GM12878 (cell line): ENCODE measurements around the gene CD248. TPM values are rescaled to one million over a fixed set of nuclear protein-coding genes. Genes with fewer than 3 reads are reported as not detected.

Experiments used
- ATAC-seq: fragments of 200-7000 bp; cut with Tn5 transposase; 3 replicates; pipeline ENCODE4 v1.9.1; 2020; ENCODE audit warnings: mild to moderate bottlenecking, moderate library complexity
- BruUV-seq: library from RNA; stranded (reverse); fragments of 400-500 nt; replicated peaks from 2 replicates; lab custom pipeline; 2021; lab: Mats Ljungman, UMichigan
- CTCF ChIA-PET: fragments of 300-600 bp; sonication (Branson Sonifier 250); formaldehyde crosslinking; extraction: SDS; loops from one replicate; lab custom pipeline; 2021; ENCODE audit warnings: inconsistent platforms; lab: Yijun Ruan, JAX
- POLR2A ChIA-PET: fragments of 350-600 bp; formaldehyde crosslinking; extraction: SDS; loops from one replicate; lab custom pipeline; 2021; ENCODE audit warnings: inconsistent platforms; lab: Charles Lee
- RAD21 ChIA-PET: fragments of 300-600 bp; sonication (Branson Sonifier 250); formaldehyde crosslinking; loops from one replicate; lab custom pipeline; 2023; ENCODE audit warnings: antibody characterized with exemption; ENCODE audit not compliant: unreplicated experiment; lab: Charles Lee
- SMC1A ChIA-PET: fragments of 300-600 bp; sonication (Branson Sonifier 250); formaldehyde crosslinking; loops from one replicate; lab custom pipeline; 2023; ENCODE audit not compliant: unreplicated experiment, uncharacterized antibody; lab: Charles Lee
- DNase-seq: peaks from one replicate; pipeline ENCODE4 v3.0.0-alpha.2; 2011; ENCODE audit warnings: low read depth, low spot score
- FAIRE-seq: peaks from 3 replicates; lab custom pipeline; 2011; peaks lifted over from hg19 to GRCh38; lab: Jason Lieb, UNC
- H2AFZ ChIP-seq: 2 replicates; pipeline ENCODE4 v1.6.0; 2011; ENCODE audit warnings: low read depth, low read length, control low read depth; ENCODE audit not compliant: control insufficient read depth
- H3K27ac ChIP-seq: 2 replicates; pipeline ENCODE4 v1.5.1; 2011; ENCODE audit warnings: control low read depth; ENCODE audit not compliant: control insufficient read depth, insufficient read depth
- H3K27me3 ChIP-seq, 2 experiments: replicated peaks in 1 of 2; 2 replicates each; pipeline versions ENCODE4 v1.6.0 to v1.6.1; 2011; ENCODE audit warnings: low read length in 1 of 2; ENCODE audit not compliant: control insufficient read depth in 2 of 2, insufficient read depth in 2 of 2
- H3K36me3 ChIP-seq, 2 experiments: 2 replicates each; pipeline ENCODE4 v1.5.1; 2011; ENCODE audit warnings: low read length in 1 of 2; ENCODE audit not compliant: control insufficient read depth in 2 of 2, insufficient read depth in 2 of 2
- H3K4me1 ChIP-seq: 2 replicates; pipeline ENCODE4 v1.6.1; 2011; ENCODE audit warnings: mild to moderate bottlenecking, low read length, moderate library complexity, mixed read lengths; ENCODE audit not compliant: control insufficient read depth, insufficient read depth
- H3K4me2 ChIP-seq: 2 replicates; pipeline ENCODE4 v1.6.0; 2011; ENCODE audit warnings: control low read depth; ENCODE audit not compliant: control insufficient read depth, insufficient read depth
- H3K4me3 ChIP-seq: fragments of 200-600 bp; sonication (generic); 2 replicates; pipeline ENCODE4 v1.5.1; 2016
- H3K79me2 ChIP-seq: 2 replicates; pipeline ENCODE4 v1.6.0; 2011; ENCODE audit warnings: low read length; ENCODE audit not compliant: control insufficient read depth, insufficient read depth
- H3K9ac ChIP-seq: 2 replicates; pipeline ENCODE4 v1.8.0; 2011; ENCODE audit warnings: low read length, control low read depth, mixed read lengths; ENCODE audit not compliant: control insufficient read depth, insufficient read depth
- H3K9me3 ChIP-seq: replicated peaks from 3 replicates; pipeline ENCODE4 v1.5.1; 2011; ENCODE audit warnings: mild to moderate bottlenecking, low read length; ENCODE audit not compliant: control insufficient read depth, insufficient read depth
- H4K20me1 ChIP-seq: 2 replicates; pipeline ENCODE4 v1.6.0; 2011; ENCODE audit not compliant: control insufficient read depth, insufficient read depth
- BRCA1 ChIP-seq: IDR thresholded peaks from 2 replicates; pipeline ENCODE4 v1.6.1; 2011; ENCODE audit warnings: low read depth, low read length, improper control_type of control experiment
- CHD4 ChIP-seq: fragments of 200-600 bp; sonication (generic); IDR thresholded peaks from 2 replicates; pipeline ENCODE4 v1.6.1; 2016; ENCODE audit warnings: mild to moderate bottlenecking
- HDAC2 ChIP-seq: fragments of 200-600 bp; sonication (generic); IDR thresholded peaks from 2 replicates; pipeline ENCODE4 v1.6.1; 2017
- NFXL1 ChIP-seq: fragments of 450-650 bp; IDR thresholded peaks from 2 replicates; pipeline ENCODE4 v1.6.1; 2017; ENCODE audit warnings: antibody characterized with exemption, mild to moderate bottlenecking, borderline replicate concordance
- NRF1 ChIP-seq: conservative IDR thresholded peaks from 2 replicates; pipeline ENCODE4 v1.6.1; 2011; ENCODE audit warnings: mild to moderate bottlenecking, low read depth, low read length, improper control_type of control experiment
- PBX3 ChIP-seq: IDR thresholded peaks from 2 replicates; pipeline ENCODE4 v1.6.1; 2011; ENCODE audit warnings: mild to moderate bottlenecking, low read depth, low read length, moderate library complexity; ENCODE audit not compliant: insufficient replicate concordance
- PRDM15 ChIP-seq: fragments of 450-650 bp; formaldehyde crosslinking; IDR thresholded peaks from 2 replicates; pipeline ENCODE4 v1.4.0; 2020; ENCODE audit warnings: mild to moderate bottlenecking, moderate library complexity
- RCOR1 ChIP-seq: conservative IDR thresholded peaks from 2 replicates; pipeline ENCODE4 v1.6.1; 2012; ENCODE audit warnings: low read depth, low read length, improper control_type of control experiment
- TCF12 ChIP-seq: IDR thresholded peaks from 2 replicates; pipeline ENCODE4 v1.6.1; 2011; ENCODE audit warnings: low read depth, mild to moderate bottlenecking, low read length
- WGBS: methylation state at CpG from one replicate; pipeline ENCODE4 v1.1.6; 2016; ENCODE audit warnings: low lambda C conversion rate; ENCODE audit not compliant: insufficient replicate concordance, insufficient coverage; ENCODE audit errors: missing lambda C conversion rate; 5-methylcytosine and 5-hydroxymethylcytosine counted together
- in situ Hi-C: fragments of 300-500 bp; cut with MboI; formaldehyde crosslinking; loops from 9 replicates; pipeline ENCODE4 v1.14.3; 2018; ENCODE audit warnings: mixed read lengths
- intact Hi-C: fragments of 100-400 bp; cut with micrococcal nuclease; formaldehyde crosslinking; loops from one replicate; pipeline ENCODE4 v1.14.2; 2022; ENCODE audit not compliant: unreplicated experiment
- polyA plus RNA-seq, 11 experiments: library from polyadenylated mRNA; depleted of rRNA in 4 of 11; unstranded in 6 of 11; stranded (reverse) in 5 of 11; fragments of >200 nt; fragmentation: Nextera tagmentation in 4 of 11; fragmentation: Illumina TruSeq in 1 of 11; extraction: Ambion mirVana in 4 of 11; extraction: Trizol in 1 of 11; gene quantifications; 1 replicate in 1 of 11; 2 replicates in 10 of 11; pipeline versions ENCODE4 v1.2.1 to v1.2.3, GENCODE V29; 2011 to 2016; ENCODE audit warnings: inconsistent platforms in 2 of 11, missing spikeins in 2 of 11, low read depth in 1 of 11
- total RNA-seq, 4 experiments: library from RNA; depleted of rRNA in 3 of 4; stranded (reverse); fragments of >200 nt in 3 of 4; fragmentation: Illumina TruSeq in 1 of 4; extraction: Trizol in 1 of 4; gene quantifications; 2 replicates each; pipeline versions ENCODE4 v1.2.1 to v1.2.3, GENCODE V29; 2013 to 2021
- TF ChIP-seq, protein P1 (sequence below): IDR thresholded peaks from 2 replicates; pipeline ENCODE4 v1.6.1; 2011; ENCODE audit warnings: low read depth, mild to moderate bottlenecking, low read length, moderate library complexity, borderline replicate concordance; ENCODE audit errors: extremely low read depth
- TF ChIP-seq, protein P2 (sequence below): fragments of 450-650 bp; IDR thresholded peaks from 2 replicates; pipeline ENCODE4 v1.6.1; 2014; ENCODE audit warnings: mild to moderate bottlenecking
- TF ChIP-seq, protein P3 (sequence below): fragments of 450-650 bp; formaldehyde crosslinking; IDR thresholded peaks from 2 replicates; pipeline ENCODE4 v1.4.0; 2022; ENCODE audit warnings: mild to moderate bottlenecking, moderate library complexity

CD248 gene
- total and polyA plus RNA-seq, 10 of the 15 experiments (the other 5 are each of a cell fraction or from before 2014, with no cell fraction given): 0.10 to 0.21 (median 0.20) TPM; not detected in 7

DNA sequence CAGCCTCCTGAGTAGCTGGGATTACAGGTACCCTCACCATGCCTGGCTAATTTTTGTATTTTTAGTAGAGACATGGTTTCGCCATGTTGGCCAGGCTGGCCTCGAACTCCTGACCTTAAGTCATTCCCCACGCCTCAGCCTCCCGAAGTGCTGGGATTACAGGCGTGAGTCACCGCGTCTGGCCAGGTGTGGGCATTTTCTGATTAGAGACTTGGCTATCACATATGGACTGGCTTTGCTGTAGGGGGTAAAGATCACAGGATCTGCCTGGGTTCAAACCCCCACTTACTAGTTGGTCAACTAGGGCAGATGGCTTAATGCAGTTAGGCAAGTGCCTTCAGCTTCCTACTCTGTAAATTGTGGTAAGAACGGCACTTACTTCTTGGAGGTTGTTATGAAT lies 6.5 kb downstream of the CD248 start:
- TF ChIP-seq, protein P1, sequence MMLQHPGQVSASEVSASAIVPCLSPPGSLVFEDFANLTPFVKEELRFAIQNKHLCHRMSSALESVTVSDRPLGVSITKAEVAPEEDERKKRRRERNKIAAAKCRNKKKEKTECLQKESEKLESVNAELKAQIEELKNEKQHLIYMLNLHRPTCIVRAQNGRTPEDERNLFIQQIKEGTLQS: no peak
- TF ChIP-seq HDAC2 (no peak), NRF1 (no peak), BRCA1 (no peak), NFXL1 (no peak), RCOR1 (no peak), CHD4 (no peak), PBX3 (no peak), PRDM15 (CRISPR knock-in tag) (no peak), TCF12 (no peak)
- TF ChIP-seq, protein P2, sequence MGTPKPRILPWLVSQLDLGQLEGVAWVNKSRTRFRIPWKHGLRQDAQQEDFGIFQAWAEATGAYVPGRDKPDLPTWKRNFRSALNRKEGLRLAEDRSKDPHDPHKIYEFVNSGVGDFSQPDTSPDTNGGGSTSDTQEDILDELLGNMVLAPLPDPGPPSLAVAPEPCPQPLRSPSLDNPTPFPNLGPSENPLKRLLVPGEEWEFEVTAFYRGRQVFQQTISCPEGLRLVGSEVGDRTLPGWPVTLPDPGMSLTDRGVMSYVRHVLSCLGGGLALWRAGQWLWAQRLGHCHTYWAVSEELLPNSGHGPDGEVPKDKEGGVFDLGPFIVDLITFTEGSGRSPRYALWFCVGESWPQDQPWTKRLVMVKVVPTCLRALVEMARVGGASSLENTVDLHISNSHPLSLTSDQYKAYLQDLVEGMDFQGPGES: no peak
- TF ChIP-seq, protein P3, sequence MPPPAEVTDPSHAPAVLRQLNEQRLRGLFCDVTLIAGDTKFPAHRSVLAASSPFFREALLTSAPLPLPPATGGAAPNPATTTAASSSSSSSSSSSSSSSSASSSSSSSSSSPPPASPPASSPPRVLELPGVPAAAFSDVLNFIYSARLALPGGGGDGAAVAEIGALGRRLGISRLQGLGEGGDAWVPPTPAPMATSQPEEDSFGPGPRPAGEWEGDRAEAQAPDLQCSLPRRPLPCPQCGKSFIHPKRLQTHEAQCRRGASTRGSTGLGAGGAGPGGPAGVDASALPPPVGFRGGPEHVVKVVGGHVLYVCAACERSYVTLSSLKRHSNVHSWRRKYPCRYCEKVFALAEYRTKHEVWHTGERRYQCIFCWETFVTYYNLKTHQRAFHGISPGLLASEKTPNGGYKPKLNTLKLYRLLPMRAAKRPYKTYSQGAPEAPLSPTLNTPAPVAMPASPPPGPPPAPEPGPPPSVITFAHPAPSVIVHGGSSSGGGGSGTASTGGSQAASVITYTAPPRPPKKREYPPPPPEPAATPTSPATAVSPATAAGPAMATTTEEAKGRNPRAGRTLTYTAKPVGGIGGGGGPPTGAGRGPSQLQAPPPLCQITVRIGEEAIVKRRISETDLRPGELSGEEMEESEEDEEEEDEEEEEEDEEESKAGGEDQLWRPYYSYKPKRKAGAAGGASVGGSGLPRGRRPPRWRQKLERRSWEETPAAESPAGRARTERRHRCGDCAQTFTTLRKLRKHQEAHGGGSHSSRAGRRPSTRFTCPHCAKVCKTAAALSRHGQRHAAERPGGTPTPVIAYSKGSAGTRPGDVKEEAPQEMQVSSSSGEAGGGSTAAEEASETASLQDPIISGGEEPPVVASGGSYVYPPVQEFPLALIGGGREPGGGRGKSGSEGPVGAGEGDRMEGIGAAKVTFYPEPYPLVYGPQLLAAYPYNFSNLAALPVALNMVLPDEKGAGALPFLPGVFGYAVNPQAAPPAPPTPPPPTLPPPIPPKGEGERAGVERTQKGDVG: no peak
- Histone ChIP-seq H4K20me1 (no peaks in the 10 kb centered on the region), H3K4me1 (no peaks in the 10 kb centered on the region; the same call in 1 of the 2 replicates), H3K9me3 (no peaks in the 10 kb centered on the region), H3K79me2 (no peaks in the 10 kb centered on the region), H3K4me3 (no peak overlapping the region), H3K4me2 (no peak overlapping the region), H3K9ac (no peak overlapping the region), H3K27ac (no peak overlapping the region), H2AFZ (no peak overlapping the region), H3K27me3 (no peaks in the 10 kb centered on the region; a peak in 1 of 4 replicates), H3K36me3 (no peaks in the 10 kb centered on the region)
- intact Hi-C loops (loop anchor here (2.0 kb wide), 1 partner anchor 78 kb away; no protein-coding TSS in a partner anchor), in situ Hi-C loops (no loop called here)
- ChIA-PET CTCF (interaction anchor here (1.2 to 6.3 kb wide), 4 partner anchors 21 to 77 kb away, joined by 3 to 166 read pairs (median 58); partner anchors contain the start of gene YIF1A), POLR2A (interaction anchor here (0.6 kb wide), 1 partner anchor 416 kb away, joined by 3 read pairs; no protein-coding TSS in a partner anchor), SMC1A (interaction anchor here (1.2 kb wide), 1 partner anchor 42 kb away, joined by 3 read pairs; the partner anchor contains the start of gene RAB1B), RAD21 (interaction anchor here (1.3 to 3.0 kb wide), 3 partner anchors 21 to 79 kb away, joined by 3 to 49 read pairs (median 5); partner anchors contain the start of gene YIF1A)
- WGBS: 42% methylated on average over 8 of the region's 8 CpGs
- no TSS peak for BruUV-seq
- no peak for FAIRE-seq
- ATAC-seq: no peak
- no peak for DNase-seq
